Stimulated activated CD8-positive, alpha-beta memory T cell treated with anti-CD3 and anti-CD28 coated beads, Interleukin-4, amount 100 ng/mL, for 24 hours (primary cell): ENCODE results near the gene MRPL3.
"Not testable (repeated sequence)": the region's sequence is repeated elsewhere in the genome, so short reads cannot be mapped to it uniquely, and the experiment has no call there.

ENCODE experiments used
- DNase-seq: peaks from one replicate; pipeline ENCODE4 v3.0.0-alpha.2; 2020; ENCODE audit warnings: low read depth

MRPL3 gene

DNA sequence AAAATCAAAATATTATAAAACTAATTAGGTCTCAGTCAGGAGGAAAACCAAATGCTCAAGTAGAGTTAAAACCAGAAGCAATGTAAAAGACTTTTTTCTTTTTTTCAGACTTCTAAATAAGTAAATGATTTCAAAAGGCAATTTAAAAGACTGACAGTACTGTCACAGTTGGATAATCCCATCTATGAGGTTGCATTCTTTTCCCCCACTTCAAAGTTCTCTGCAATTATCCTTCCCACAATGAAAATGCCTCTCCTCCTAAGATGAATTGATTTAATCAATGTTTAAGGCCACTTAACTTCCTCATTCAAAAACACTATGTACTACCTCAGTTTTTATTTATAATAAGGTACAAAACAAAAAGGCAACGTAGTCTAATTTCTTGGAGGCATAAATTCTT is 8.1 kb downstream of the MRPL3 start:
- DNase-seq, result no peak

DNA sequence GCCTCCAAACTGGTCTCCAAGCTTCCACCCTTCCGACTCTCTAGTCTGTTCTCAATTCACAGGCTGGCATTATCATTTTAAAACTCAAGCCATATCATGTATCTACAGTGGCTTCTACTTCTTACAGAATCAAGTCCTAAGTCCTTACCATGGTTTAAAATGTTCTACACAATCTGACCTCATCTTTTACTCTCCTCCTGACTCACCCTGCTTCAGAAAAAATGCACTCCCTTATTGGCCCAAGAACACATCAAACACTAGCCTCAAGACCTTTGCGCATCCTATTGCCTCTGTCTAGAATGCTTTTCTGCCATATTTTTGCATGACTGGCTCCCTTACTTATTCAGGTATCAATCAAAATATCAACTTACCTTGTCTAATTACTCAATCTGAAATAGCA is 11.0 kb downstream of the MRPL3 start:
- DNase-seq, result no peak

DNA sequence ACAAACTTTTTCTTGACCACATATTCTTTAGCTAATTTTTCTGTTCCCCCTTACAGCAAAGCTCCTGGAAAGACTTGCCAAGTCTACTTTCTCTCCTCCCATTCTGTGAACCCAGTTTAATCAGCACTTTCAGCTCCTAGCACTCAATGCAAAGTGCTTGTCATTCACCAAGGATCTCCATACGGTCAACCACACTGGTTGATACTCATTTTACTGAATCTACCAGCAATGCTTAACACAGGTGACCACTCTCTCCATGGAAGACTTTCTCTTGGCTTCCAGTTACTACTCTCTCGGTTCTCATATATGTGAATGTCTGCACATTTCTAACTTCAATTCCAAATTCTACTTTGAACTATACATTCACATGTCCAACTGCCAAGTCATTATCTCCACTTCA is 11.7 kb downstream of the MRPL3 start:
- DNase-seq, result no peak

DNA sequence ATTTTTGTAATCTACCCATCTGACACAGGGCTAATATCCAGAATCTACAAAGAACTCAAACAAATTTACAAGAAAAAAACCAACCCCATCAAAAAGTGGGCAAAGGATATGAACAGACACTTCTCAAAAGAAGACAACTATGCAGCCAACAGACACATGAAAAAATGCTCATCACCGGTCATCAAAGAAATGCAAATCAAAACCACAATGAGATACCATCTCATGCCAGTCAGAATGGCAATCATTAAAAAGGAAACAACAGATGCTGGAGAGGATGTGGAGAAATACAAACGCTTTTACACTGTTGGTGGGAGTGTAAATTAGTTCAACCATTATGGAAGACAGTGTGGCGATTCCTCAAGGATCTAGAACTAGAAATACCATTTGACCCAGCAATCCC is 16.2 kb downstream of the MRPL3 start:
- not testable (repeated sequence) for DNase-seq

DNA sequence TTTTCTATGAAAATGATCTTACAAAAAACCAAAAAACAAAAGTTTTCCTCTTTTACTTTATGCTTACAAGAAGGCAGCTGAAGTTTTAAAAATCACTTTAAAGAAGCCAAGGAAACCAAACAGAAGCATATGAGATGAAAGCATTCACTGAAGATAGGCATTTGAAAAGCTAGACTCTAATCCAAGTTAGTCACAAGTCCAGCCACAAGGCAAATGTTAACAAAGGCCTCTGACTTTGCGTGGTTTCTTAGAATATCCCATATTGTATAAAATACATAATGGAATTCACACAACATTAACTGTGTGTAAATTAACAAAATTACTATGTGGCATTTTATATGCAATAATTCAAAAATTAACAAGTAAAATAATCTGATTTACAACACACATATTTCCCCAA is 17.7 kb downstream of the MRPL3 start:
- no peak for DNase-seq

DNA sequence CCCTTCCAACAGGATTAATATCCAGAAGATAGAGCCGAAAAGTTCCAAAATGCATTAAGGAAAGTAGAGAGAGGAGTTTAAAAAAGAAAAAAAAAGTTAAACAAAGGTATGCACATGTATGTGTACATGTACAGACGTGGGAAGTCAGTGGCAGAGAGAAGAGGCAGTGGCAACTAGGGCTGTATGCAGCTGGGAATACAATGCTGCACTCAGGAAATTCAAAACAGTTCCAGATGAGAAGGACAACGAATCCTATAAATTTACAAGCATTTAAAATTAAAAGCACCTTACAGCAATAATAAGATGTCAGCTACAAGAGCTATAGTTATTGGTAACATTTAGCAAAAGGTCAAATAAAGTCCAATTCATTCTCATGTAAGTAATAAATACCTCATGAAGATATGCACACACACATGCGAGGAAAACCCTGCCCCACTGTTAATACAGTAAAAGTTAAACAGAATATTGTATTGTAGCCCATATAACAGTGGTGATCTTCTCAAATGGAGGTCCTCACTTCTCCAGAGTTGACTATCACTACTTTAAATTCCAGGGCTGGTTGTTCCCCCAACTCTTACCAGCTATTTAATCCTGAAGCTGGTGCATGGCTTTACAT is 18.2 kb downstream of the MRPL3 start:
- no peak for DNase-seq

DNA sequence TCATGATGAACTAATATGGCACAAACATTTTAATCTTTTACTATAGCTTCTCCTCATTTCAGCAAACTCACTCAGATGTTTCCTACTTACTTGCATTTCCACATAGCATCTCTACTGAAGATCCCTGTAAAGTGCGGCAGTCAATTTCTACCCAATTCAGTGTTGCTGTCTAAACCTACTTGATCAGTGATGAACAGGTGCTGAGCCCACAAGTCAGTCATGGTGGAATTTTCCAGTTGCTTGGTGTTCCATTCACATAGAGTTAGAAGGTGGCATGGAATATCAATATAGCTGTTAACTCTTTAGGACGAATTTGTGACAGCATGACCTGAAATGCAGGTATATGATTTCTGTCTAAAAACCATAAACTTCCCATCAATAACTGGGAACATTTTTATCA is 22.7 kb downstream of the MRPL3 start:
- DNase-seq, result no peak

DNA sequence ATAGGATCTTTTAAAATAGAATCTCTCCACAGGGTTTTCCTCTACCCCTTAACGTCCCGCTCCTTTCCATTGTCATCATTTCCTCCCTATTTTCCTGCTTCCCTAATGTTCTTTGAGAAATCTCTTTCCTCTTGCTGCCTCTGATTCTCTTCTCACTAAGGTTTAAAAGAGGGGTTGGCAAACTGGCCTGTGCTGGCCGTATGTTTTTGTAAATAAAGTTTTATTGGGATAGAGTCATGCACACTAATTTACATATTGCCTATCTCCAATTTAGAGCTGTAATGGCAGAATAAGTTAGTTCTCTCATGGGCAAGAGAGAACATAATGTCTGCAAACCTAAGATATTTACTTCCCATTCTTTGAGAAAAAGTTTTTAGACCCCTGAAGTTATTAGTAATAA is 25.0 kb downstream of the MRPL3 start:
- DNase-seq, result no peak

DNA sequence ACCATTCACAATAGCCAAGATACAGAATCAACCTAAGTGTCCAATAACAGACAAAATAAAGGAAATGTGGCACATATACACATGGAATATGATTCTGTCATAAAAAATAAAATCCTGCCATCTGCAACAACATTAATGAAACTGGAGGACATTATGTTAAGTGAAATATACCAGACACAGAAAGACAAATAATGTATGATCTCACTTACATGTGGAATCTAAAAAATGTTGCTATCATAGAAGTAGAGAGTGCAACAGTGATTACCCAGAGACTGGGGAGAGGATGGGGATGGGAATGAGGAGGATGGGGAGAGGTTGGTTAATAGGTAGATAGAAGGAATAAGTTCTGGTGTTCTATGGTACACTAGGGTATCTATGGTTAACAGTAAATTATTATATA is 28.7 kb downstream of the MRPL3 start:
- no peak for DNase-seq

DNA sequence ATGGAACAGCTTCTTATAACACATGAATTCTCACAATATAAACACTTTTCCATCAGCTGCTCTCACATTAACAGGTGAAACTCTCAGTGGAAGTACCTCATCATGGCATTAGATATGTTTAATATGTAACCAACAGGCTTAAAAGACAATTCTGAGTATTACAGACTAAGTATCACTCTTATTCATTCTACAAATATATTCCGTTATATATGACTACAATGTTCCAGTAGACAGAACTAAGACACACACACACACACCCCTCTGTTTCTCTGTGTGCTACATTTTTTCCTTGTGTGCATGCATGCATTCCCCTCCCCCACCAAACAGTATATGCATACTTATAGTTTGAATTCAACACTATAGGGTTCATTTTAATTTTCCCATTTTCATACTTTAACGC is 32.4 kb downstream of the MRPL3 start:
- no peak for DNase-seq

DNA sequence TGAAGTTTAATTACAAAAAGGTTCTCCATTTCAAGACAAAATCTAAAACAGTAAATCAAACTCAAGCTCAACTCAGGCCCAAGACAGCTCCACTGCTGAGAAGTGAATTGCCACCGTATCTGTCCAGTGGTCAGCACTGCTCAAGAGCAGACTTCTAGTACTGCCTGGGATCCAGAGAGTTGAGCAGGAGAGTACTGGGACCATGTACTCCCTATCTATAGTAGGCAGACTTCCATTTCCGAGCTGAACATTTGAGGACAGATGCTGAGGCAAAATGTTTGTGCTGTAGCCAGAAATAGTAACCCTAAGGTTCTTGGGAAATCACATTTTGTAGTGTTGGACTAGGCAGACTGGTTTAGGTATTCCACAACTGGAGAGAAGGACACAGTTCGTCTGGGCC is 44.1 kb downstream of the MRPL3 start:
- DNase-seq, result no peak

DNA sequence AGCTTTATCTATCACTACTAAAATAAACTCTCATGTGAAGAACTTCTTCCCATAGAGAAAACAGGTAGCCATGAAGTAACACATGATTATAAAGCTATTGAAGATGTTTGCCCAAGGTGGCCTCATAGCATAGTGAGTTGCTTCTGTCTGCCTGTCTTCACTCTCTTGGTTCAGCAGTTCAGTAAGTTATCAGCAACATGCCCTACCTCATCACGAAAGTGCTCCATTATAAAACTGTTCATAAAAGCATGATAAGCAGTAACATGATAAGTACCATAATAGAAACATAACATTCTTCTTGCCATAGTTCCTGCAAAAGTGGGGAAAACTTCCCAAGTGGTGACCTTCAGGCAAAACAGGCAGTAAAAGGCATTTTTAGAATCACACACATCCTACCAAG is 45.6 kb downstream of the MRPL3 start:
- DNase-seq, result no peak

DNA sequence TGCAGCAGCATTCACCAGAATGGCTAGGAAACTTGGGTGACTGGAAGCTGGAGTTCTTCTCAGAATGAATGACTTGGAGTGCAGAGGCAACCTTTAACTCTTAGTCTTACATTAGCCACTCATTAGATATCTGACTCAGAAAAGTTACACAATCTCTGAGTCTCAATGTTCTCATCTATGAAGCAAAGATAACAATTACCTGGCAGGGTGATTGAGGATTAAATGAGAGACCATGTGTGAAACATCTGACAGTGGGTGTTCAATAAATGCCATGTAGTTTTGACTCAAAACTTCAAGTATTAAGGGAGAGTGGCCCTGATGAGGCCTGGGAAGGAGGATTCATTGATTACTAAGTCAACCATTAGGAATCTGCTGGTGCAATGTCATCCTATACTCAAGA is 48.3 kb downstream of the MRPL3 start:
- DNase-seq, result no peak

DNA sequence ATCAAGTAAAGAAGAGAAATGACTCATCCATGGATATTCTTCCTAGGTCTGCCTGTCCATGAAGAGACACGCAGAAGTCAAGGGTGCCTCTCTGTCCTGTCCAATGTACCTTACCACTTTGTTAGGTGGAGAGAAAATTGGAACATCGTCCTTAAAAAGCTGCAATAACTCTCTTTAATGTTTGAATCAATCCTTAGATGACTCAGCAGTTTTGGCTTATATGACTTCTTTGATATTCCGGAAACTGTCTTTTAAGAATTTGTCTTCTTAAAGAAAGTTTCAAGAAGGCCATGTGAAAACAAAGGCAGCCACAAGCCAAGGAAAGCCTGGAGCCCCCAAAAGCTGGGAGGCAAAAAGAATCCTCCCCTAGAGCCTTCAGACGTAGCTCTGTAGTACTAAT is 49.2 kb downstream of the MRPL3 start:
- no peak for DNase-seq

DNA sequence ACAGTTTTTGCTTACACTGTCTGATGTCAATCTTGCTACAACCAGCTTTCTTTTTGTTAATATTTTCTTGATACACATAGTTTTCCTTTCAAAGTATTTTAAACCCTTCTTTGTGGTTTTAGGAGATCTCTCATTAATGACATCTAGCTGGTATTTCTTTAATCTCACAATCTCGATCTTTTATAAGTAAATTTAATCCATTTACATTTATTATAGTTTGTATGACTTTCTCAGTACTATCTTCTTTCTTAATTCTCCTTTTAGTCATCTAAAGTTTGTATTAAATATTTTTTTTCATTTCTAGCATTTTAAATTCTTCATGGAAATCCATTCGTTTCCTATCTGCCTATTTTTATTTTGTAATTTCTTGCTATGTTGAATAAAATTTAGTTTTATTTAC is 55.4 kb downstream of the MRPL3 start:
- DNase-seq, result no peak

DNA sequence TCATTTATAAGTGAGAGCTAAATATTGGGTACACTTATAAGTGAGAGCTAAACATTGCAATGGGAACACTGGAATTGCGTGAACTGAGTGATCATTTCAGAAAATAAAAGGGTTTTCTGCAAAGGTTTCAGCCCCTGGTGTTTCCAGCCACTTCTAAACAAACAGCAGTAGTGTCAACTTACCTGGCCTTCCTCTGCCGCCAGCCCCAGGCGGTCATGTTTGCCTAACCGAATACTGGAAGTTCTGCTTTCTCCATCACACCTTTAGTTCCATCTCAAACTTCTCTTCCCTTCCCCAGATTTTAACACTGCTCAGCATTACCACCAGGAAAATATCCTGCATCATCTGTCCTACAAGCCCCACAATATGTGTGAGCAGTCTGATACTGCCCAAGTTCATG is 58.6 kb downstream of the MRPL3 start:
- no peak for DNase-seq

DNA sequence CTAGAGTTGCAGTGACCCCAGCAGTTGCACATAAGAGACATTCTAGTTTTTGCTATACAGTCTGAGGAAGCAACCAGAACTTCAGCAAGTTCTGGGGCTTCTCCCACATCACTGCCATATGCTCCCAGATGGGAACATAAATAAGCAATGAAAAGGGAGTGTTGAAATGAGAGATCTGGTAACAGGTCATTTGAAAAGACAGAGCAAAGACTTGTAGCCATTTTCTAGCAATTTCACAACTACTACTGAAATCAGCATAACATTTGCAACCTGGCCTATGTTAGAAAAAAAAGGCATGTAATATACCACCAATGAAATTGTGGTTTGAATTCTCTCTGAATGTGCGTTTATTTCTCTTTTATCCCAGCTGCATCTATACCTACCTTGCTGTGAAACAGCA is 63.7 kb downstream of the MRPL3 start:
- DNase-seq, result no peak

DNA sequence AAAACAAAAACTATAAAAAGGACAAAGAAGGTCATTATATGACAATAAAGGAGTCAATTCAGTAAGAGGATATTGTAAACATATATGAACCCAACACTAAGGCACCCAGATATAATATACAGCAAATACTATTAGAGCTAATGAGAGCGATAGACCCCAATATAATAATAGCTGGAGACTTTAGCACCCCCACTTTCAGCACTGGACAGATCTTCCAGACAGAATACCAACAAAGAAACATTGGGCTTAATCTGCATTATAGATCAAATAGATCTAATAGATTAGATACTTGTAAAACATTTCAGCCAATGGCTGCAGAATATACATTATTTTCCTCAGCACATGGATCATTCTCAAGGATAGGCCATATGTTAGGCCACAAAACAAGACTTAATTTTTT is 67.8 kb downstream of the MRPL3 start:
- DNase-seq, result no peak

DNA sequence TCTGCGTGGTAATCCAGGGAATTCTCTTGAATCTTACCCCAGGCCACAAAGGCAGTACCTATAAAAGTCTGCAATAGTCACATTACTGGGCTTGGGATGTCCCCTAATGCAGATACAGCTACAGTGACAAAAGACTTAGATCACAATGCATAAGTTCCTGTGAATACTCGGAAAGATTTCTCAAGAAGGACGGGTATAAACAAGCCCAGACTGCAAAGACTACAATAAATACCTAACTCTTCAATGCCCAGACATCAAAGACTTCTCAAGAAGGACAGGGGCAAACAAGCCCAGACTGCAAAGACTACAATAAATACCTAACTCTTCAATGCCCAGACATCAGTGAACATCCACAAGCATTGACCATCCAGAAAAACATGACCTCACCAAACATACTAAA is 70.3 kb downstream of the MRPL3 start:
- no peak for DNase-seq

DNA sequence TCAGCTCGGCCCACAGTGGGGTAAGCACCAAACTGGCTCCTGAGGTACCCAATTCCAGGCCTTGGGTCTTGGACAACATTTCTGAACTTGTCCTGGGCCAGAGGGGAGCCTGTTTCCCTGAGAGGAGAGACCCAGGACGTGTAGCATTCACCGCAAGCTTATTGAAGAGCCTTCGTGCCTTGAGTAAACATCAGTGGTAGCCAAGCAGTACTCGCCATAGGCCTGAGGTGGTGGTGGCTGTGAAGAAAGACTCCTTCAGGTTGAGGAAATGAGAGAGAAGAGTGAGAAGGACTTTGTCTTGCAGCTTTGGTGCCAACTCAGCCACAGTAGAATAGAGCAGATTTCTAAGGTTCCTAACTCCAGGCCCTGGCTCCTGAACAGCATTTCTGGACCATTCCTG is 71.0 kb downstream of the MRPL3 start:
- DNase-seq, result no peak

DNA sequence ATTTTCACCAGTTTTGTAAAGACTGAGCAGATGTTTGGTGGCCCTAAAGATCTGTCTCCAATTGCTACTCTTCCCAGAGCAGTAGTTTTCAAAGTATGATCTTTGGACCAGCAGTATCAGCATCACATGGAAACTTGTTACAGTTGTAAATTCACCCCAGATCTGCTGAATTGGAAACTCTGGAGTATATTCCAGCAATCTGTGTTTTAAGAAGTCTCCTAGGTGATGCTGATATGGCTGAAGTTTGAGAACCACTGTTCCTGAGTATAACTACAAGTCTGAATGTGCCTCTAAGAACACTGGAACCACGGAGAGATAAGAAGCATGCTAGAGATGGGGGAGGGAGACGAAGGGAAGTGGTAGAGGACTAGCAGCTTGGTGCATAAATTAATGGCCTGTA is 75.5 kb downstream of the MRPL3 start:
- no peak for DNase-seq

DNA sequence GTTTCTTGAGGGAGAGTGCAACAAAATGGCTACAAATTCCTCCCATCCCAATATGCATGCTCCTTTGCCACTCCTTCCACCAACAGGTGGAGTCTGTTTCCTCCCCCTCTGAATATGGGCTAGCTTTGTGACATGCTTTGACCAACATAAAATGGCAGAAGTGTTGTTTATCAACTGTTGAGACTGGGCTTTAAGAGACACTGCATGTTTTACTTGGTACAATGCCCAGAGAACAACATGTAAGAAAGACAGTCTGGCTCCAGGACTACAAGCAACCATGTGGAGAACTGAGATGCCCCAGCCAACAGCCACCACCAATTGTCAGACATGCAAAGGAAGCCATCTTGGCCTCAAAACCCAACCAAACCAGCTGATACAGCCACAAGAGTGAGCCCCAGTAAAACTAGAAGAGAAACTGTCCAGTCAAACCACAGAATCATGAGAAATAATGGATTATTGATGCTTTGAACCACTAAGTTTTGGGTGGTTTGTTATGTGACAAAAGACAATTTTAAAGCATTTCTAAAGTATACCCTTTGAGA is 80.7 kb downstream of the MRPL3 start:
- DNase-seq, result no peak

DNA sequence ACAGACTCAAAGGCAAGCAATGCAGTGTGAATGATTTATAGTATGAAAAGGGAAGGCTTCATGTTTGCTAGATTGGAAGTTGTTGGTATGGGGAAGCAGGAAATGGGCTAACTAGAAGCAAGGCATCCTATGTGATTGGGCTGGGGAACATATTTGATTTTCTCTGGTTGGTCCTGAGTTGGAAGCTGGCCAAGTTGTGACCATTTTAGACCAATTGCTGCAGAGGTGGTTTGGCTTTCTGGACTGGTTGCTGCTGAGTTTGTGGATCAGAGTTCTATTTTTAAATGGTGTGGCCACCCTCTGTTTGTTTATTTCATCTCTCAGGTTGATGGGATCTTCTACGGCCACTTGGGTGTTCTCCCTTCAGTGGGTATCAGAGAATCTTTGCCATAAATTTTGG is 81.5 kb downstream of the MRPL3 start:
- no peak for DNase-seq

DNA sequence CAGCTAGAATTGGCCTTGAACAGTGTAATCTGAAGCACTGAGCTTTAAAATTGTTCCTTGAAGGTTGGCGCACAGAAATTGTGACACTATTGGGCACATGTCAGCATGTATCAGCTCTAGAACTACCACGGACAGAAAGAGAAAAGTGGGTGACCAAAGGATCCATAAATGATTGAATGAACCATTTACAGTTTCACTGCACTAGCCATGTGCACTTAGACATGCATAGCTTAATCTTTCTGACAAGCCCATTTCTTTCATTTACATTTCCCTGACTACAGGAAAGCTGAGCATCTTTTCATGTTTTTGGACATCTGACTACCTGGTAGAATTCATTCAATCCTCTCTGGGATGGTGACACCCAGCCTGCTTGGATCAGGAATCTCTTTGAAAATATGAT is 85.0 kb downstream of the MRPL3 start:
- no peak for DNase-seq
